Choroid plexus epithelial cell (primary cell): ENCODE results near the gene BRD3OS.
"Not testable (repeated sequence)": the region's sequence is repeated elsewhere in the genome, so short reads cannot be mapped to it uniquely, and the experiment has no call there.

Experiments used
- DNase-seq: peaks from one replicate; pipeline ENCODE4 v3.0.0-alpha.2; 2010; ENCODE audit warnings: low read depth
- H3K4me3 ChIP-seq: 2 replicates; pipeline ENCODE4 v1.5.1; 2011; ENCODE audit warnings: low read depth, mild to moderate bottlenecking, control low read depth, low read length, moderate library complexity
- CTCF ChIP-seq: conservative IDR thresholded peaks from 2 replicates; pipeline ENCODE4 v1.5.1; 2011; ENCODE audit warnings: low read depth, mild to moderate bottlenecking, control low read depth, inconsistent platforms, low read length, moderate library complexity

Gene BRD3OS

GRCh38 chr9:134066526-134066912, 41.2 kb downstream of the BRD3OS start:
- peak; percentile 36 for DNase-seq
- peak overlapping the region; percentile 74 for H3K4me3 ChIP-seq
- TF ChIP-seq CTCF: no peak

GRCh38 chr9:134066913-134067851, 41.9 kb downstream of the BRD3OS start:
- H3K4me3 ChIP-seq: peak overlapping the region; percentile 74
- no peak for DNase-seq
- no peak for TF ChIP-seq CTCF

- peak within 1 kb of the TSS; percentile 75 for H3K4me3 ChIP-seq
- TF ChIP-seq CTCF: no peak
- DNase-seq: peak; percentile 89
Measured at GRCh38 chr9:134067904-134068743, 42.8 kb downstream of the BRD3OS start, which contains the start of gene BRD3. Gene BRD3 (minus strand): TSS chr9:134068026. CDS start chr9:134053477, 14,549 bp downstream.

- H3K4me3 ChIP-seq: peak overlapping the region; percentile 75
- DNase-seq: no peak
- TF ChIP-seq CTCF: no peak
Measured at GRCh38 chr9:134068744-134069479, 43.6 kb downstream of the BRD3OS start.

- TF ChIP-seq CTCF: no peak
- H3K4me3 ChIP-seq: no peak overlapping the region
- no peak for DNase-seq
Measured at GRCh38 chr9:134069480-134070399, 44.5 kb downstream of the BRD3OS start.

- no peak for TF ChIP-seq CTCF
- H3K4me3 ChIP-seq: no peak overlapping the region
- no peak for DNase-seq
Measured at GRCh38 chr9:134071149-134071548, 45.9 kb downstream of the BRD3OS start.

GRCh38 chr9:134072683-134073082, 47.4 kb downstream of the BRD3OS start:
- not testable (repeated sequence) for DNase-seq, H3K4me3 ChIP-seq
